SK-N-SH (cell line): Measurements from ENCODE around the gene HOXC11. TPM values are rescaled to one million over a fixed set of nuclear protein-coding genes. Genes with fewer than 3 reads are reported as not detected.

ENCODE experiments used
- CTCF ChIA-PET: fragments of 300-600, 350-600 bp; formaldehyde crosslinking; extraction: SDS; loops from one replicate; lab custom pipeline; 2021; lab: Yijun Ruan, JAX
- POLR2A ChIA-PET: fragments of 350-600 bp; sonication (Branson Sonifier 250); formaldehyde crosslinking; extraction: SDS; loops from one replicate; lab custom pipeline; 2020; ENCODE audit warnings: antibody characterized with exemption, inconsistent platforms; lab: Yijun Ruan, JAX
- DNase-seq: peaks from one replicate; pipeline ENCODE4 v3.0.0; 2012
- H2AFZ ChIP-seq: fragments of 200-600 bp; sonication (generic); 2 replicates; pipeline ENCODE4 v1.8.1; 2016; ENCODE audit warnings: antibody characterized with exemption, mild to moderate bottlenecking, low read depth
- H3F3A ChIP-seq: fragments of 200-600 bp; sonication (generic); replicated peaks from 2 replicates; pipeline ENCODE3; 2016; ENCODE audit warnings: antibody characterized with exemption, mild to moderate bottlenecking; ENCODE audit not compliant: insufficient read depth
- H3K27ac ChIP-seq, 2 experiments: fragments of 200-500 bp in 1 of 2; fragments of 200-600 bp in 1 of 2; sonication (Bioruptor generic) in 1 of 2; sonication (generic), shearing (Covaris generic) in 1 of 2; 2 replicates each; pipeline versions ENCODE4 v1.5.1 to v1.6.1; 2014 to 2016; ENCODE audit warnings: low read depth in 2 of 2, inconsistent platforms in 1 of 2, low read length in 1 of 2, mild to moderate bottlenecking in 1 of 2, mixed read lengths in 1 of 2
- H3K27me3 ChIP-seq: fragments of 200-600 bp; sonication (generic), shearing (Covaris generic); 2 replicates; pipeline ENCODE4 v1.6.1; 2016; ENCODE audit warnings: mixed run types; ENCODE audit not compliant: insufficient read depth
- H3K36me3 ChIP-seq, 2 experiments: fragments of 200-500 bp in 1 of 2; fragments of 200-600 bp in 1 of 2; sonication (Bioruptor generic) in 1 of 2; sonication (generic) in 1 of 2; replicated peaks in 1 of 2; 2 replicates each; pipeline versions ENCODE3 to v1.5.1; 2014 to 2016; ENCODE audit warnings: low read length in 1 of 2, mild to moderate bottlenecking in 1 of 2; ENCODE audit not compliant: insufficient read depth in 2 of 2, control insufficient read depth in 1 of 2
- H3K4me1 ChIP-seq, 2 experiments: fragments of 200-500 bp in 1 of 2; fragments of 200-600 bp in 1 of 2; sonication (Bioruptor generic) in 1 of 2; sonication (generic), shearing (Covaris generic) in 1 of 2; 2 replicates each; pipeline versions ENCODE4 v1.5.1 to v1.6.1; 2014 to 2016; ENCODE audit warnings: low read depth in 1 of 2, low read length in 1 of 2, mixed run types in 1 of 2; ENCODE audit not compliant: insufficient read depth in 2 of 2, control insufficient read depth in 1 of 2
- H3K4me2 ChIP-seq: fragments of 200-600 bp; sonication (generic), shearing (Covaris generic); 2 replicates; pipeline ENCODE4 v1.6.1; 2017; ENCODE audit warnings: mixed run types
- H3K4me3 ChIP-seq, 2 experiments: fragments of 200-500 bp in 1 of 2; fragments of 200-600 bp in 1 of 2; sonication (Bioruptor generic) in 1 of 2; sonication (generic), shearing (Covaris generic) in 1 of 2; 2 replicates each; pipeline versions ENCODE4 v1.5.1 to v1.8.1; 2014 to 2016; ENCODE audit warnings: low read depth in 2 of 2, inconsistent platforms in 1 of 2, low read length in 1 of 2, mild to moderate bottlenecking in 1 of 2, mixed read lengths in 1 of 2, moderate library complexity in 1 of 2
- H3K79me2 ChIP-seq: fragments of 200-600 bp; sonication (generic); 2 replicates; pipeline ENCODE4 v1.8.1; 2017; ENCODE audit warnings: mild to moderate bottlenecking; ENCODE audit not compliant: insufficient read depth
- H3K9ac ChIP-seq: fragments of 200-600 bp; sonication (generic); 2 replicates; pipeline ENCODE4 v1.6.1; 2017; ENCODE audit warnings: mixed run types
- H3K9me2 ChIP-seq: fragments of 200-600 bp; sonication (generic); 2 replicates; pipeline ENCODE4 v1.6.1; 2017; ENCODE audit warnings: mixed run types
- H3K9me3 ChIP-seq: fragments of 200-600 bp; sonication (generic); 2 replicates; pipeline ENCODE4 v1.6.1; 2017; ENCODE audit warnings: mixed run types, mild to moderate bottlenecking, moderate library complexity
- H4K20me1 ChIP-seq: fragments of 200-600 bp; sonication (generic); 2 replicates; pipeline ENCODE4 v1.6.1; 2017; ENCODE audit warnings: mild to moderate bottlenecking, mixed run types; ENCODE audit not compliant: insufficient read depth
- CHD2 ChIP-seq: fragments of 150-350 bp; IDR thresholded peaks from 2 replicates; pipeline ENCODE4 v1.6.1; 2018; ENCODE audit warnings: low read length; ENCODE audit not compliant: partially characterized antibody
- ELF1 ChIP-seq: IDR thresholded peaks from 2 replicates; pipeline ENCODE4 v1.4.0; 2012
- GABPA ChIP-seq: IDR thresholded peaks from 2 replicates; pipeline ENCODE4 v1.4.0; 2012; ENCODE audit warnings: low read depth, mild to moderate bottlenecking
- MAX ChIP-seq: IDR thresholded peaks from 2 replicates; pipeline ENCODE4 v1.4.0; 2012; ENCODE audit warnings: low read depth
- MXI1 ChIP-seq: IDR thresholded peaks from 2 replicates; pipeline ENCODE4 v1.6.1; 2012; ENCODE audit warnings: mild to moderate bottlenecking, low read depth, low read length, improper control_type of control experiment
- NFIC ChIP-seq: IDR thresholded peaks from 2 replicates; pipeline ENCODE4 v1.4.0; 2012; ENCODE audit warnings: borderline replicate concordance
- PBX3 ChIP-seq: IDR thresholded peaks from 2 replicates; pipeline ENCODE4; 2012
- RCOR1 ChIP-seq: fragments of 150-350 bp; IDR thresholded peaks from 2 replicates; pipeline ENCODE4 v1.6.1; 2017; ENCODE audit warnings: antibody characterized with exemption, low read length
- TAF1 ChIP-seq: IDR thresholded peaks from 2 replicates; pipeline ENCODE4 v1.6.1; 2012; ENCODE audit warnings: low read depth, mild to moderate bottlenecking, low read length, moderate library complexity, borderline replicate concordance
- USF1 ChIP-seq: IDR thresholded peaks from 2 replicates; pipeline ENCODE4 v1.4.0; 2012; ENCODE audit warnings: low read depth, borderline replicate concordance
- USF2 ChIP-seq: fragments of 150-350 bp; IDR thresholded peaks from 2 replicates; pipeline ENCODE4 v1.6.1; 2017; ENCODE audit warnings: antibody characterized with exemption, low read length, low read depth, borderline replicate concordance
- WGBS: methylation state at CpG from one replicate; pipeline ENCODE4 v1.1.6; 2017; ENCODE audit warnings: low lambda C conversion rate; 5-methylcytosine and 5-hydroxymethylcytosine counted together
- polyA plus RNA-seq, 3 experiments: library from polyadenylated mRNA; depleted of rRNA; stranded (reverse); fragments of >200 nt; gene quantifications; 2 replicates each; pipeline ENCODE4 v1.2.3, GENCODE V29; 2012

The HOXC11 gene
- polyA plus RNA-seq, 1 of the 3 experiments (the other 2 are of a cell fraction), result not detected

GRCh38 chr12:53999559-54000115 lies 26.7 kb downstream of the HOXC11 start:
- peak overlapping the region; percentile 76 to 80 for H3K4me3 ChIP-seq
- no peaks in the 10 kb centered on the region for H3K79me2 ChIP-seq
- H2AFZ ChIP-seq, result peak overlapping the region; percentile 100
- peak overlapping the region; percentile 89 for H3K9ac ChIP-seq
- under 1% methylated on average over 30 of the region's 35 CpGs for WGBS
- H4K20me1 ChIP-seq, result no peaks in the 10 kb centered on the region
- peaks cover 0 to 19% of the 10 kb centered on the region in 2 experiments; a peak in 2 of 4 replicates for H3K4me1 ChIP-seq
- H3K4me2 ChIP-seq, result peak overlapping the region; percentile 99
- POLR2A ChIA-PET, result interaction anchor here (0.7 to 2.1 kb wide), 5 partner anchors 11 to 208 kb away, joined by 3 to 5 read pairs (median 3); no protein-coding TSS in a partner anchor
- TF ChIP-seq USF1 (peak; percentile 92), NFIC (no peak), GABPA (no peak), USF2 (peak; percentile 75), TAF1 (no peak; the same call in 1 of the 2 replicates), MXI1 (0 out of 2 replicates have a peak, but pooled peaks have one; percentile 12), ELF1 (no peak), PBX3 (peak; percentile 56), RCOR1 (no peak), CHD2 (peak; percentile 46)
- H3K36me3 ChIP-seq, result no peaks in the 10 kb centered on the region
- CTCF ChIA-PET, result interaction anchor here (0.7 to 24.5 kb wide), 20 partner anchors 9 to 400 kb away, joined by 3 to 568 read pairs (median 6); partner anchors contain the start of genes HOXC10, HOXC5 and SMUG1
- H3K9me3 ChIP-seq, result no peaks in the 10 kb centered on the region
- H3K27ac ChIP-seq, result peak overlapping the region in 1 of 2 experiments; percentile 78; a peak in 2 of 4 replicates
- H3K27me3 ChIP-seq, result peaks cover 29% of the 10 kb centered on the region
- DNase-seq, result peak; percentile 88
- H3F3A ChIP-seq, result no peaks in the 10 kb centered on the region
- no peaks in the 10 kb centered on the region for H3K9me2 ChIP-seq

GRCh38 chr12:54000116-54001114 lies 27.5 kb downstream of the HOXC11 start, which contains the start of gene HOXC9:
HOXC9 (plus strand) TSS chr12:54000161; CDS start chr12:54000189, 28 bp downstream.
- CTCF ChIA-PET, result interaction anchor here (0.7 to 24.5 kb wide), 23 partner anchors 9 to 399 kb away, joined by 3 to 568 read pairs (median 5); partner anchors contain the start of genes HOXC10, HOXC5 and SMUG1
- no peaks in the 10 kb centered on the region for H3F3A ChIP-seq
- peak; percentile 75 for DNase-seq
- H3K9me3 ChIP-seq, result no peaks in the 10 kb centered on the region
- no peaks in the 10 kb centered on the region for H4K20me1 ChIP-seq
- H3K4me3 ChIP-seq, result peak within 1 kb of the TSS; percentile 76 to 80
- H3K27me3 ChIP-seq, result peaks cover 21% of the 10 kb centered on the region
- POLR2A ChIA-PET, result interaction anchor here (0.7 to 2.1 kb wide), 5 partner anchors 12 to 207 kb away, joined by 3 to 5 read pairs (median 3); no protein-coding TSS in a partner anchor
- TF ChIP-seq NFIC (no peak), MAX (peak; percentile 71), TAF1 (0 out of 2 replicates have a peak, but pooled peaks have one; percentile 8)
- peak within 1 kb of the TSS; percentile 24 to 78; a peak in 3 of 4 replicates for H3K27ac ChIP-seq
- H3K4me1 ChIP-seq, result peaks cover 0 to 15% of the 10 kb centered on the region in 2 experiments; a peak in 2 of 4 replicates
- no peaks in the 10 kb centered on the region for H3K79me2 ChIP-seq
- H3K36me3 ChIP-seq, result no peaks in the 10 kb centered on the region
- 7% methylated on average over 23 of the region's 87 CpGs for WGBS
- no peaks in the 10 kb centered on the region for H3K9me2 ChIP-seq
- H3K4me2 ChIP-seq, result peak within 1 kb of the TSS; percentile 99
- peak within 1 kb of the TSS; percentile 89 for H3K9ac ChIP-seq
- peak within 1 kb of the TSS; percentile 100 for H2AFZ ChIP-seq
